ENCODE data around the gene TLE5. TPM values are rescaled to one million over a fixed set of nuclear protein-coding genes. Genes with fewer than 3 reads are reported as not detected.

The TLE5 gene
- total and polyA plus RNA-seq, 2 donors (not counting 3 experiments of a cell fraction or from before 2014, with no cell fraction given): 393 to 574 TPM

DNA sequence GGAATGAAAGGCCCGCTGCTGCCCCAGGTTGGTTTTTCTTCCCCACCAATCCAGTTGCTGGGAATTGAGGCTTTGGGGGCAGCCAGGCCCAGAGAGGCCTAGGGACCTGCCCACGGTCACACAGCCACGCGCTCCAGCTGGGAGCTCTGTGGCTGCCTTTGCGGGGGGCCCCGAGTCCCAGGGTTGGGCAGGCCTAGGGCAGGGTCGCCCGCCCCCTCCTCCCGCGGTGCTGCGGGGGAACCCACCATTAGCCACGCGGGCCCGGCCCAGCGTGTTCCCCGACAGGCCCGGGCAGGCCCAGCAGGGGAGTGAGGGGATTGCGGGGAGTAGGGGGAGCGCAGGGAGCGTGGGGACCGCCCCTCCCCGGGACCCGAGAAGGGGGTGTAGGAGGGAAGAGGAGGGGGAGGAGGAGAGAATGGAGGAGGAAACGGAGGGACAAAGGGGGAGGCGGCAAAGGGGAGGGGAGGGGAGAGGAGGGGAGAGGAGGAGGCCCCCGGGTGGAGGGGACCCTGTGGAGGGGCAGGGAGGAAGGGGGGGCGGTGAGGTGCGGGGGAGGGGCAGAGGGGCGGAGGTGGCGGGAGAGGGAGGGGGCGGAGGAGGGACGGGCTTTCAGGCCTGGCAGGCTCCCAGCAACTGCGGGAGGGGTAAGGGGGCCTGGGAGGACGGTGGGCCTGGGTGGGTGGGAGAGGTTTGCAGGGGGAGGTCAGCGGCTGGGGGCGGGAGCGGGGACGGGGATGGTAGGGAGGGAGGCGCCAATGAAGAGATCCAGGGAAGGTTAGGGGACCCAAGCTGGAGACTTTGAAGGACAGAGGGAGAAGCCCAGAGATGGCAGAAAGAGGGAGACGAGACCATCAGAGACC, 20.3 kb downstream of the TLE5 start:
- dilution Hi-C loops (cut with MboI; ENCODE audit: extremely low pct_ligation_motif_present, low sequenced_read_pairs): no loop called here
- no peaks in the 10 kb centered on the region for H3K9me1 ChIP-seq (replicated peaks; ENCODE audit: control insufficient read depth, extremely low read depth, insufficient read depth, low read length)
- H3K4me2 ChIP-seq (ENCODE audit: insufficient read depth, low read length): no peak overlapping the region
- no peak for TF ChIP-seq GATA2 (IDR thresholded peaks at IDR 0.05; ENCODE audit: insufficient read depth, insufficient read length, low read depth, low read length)
- no peak for TF ChIP-seq JUN (IDR thresholded peaks at IDR 0.05; ENCODE audit: borderline replicate concordance, insufficient read depth, insufficient read length, low read depth)
- TF ChIP-seq, protein P1, sequence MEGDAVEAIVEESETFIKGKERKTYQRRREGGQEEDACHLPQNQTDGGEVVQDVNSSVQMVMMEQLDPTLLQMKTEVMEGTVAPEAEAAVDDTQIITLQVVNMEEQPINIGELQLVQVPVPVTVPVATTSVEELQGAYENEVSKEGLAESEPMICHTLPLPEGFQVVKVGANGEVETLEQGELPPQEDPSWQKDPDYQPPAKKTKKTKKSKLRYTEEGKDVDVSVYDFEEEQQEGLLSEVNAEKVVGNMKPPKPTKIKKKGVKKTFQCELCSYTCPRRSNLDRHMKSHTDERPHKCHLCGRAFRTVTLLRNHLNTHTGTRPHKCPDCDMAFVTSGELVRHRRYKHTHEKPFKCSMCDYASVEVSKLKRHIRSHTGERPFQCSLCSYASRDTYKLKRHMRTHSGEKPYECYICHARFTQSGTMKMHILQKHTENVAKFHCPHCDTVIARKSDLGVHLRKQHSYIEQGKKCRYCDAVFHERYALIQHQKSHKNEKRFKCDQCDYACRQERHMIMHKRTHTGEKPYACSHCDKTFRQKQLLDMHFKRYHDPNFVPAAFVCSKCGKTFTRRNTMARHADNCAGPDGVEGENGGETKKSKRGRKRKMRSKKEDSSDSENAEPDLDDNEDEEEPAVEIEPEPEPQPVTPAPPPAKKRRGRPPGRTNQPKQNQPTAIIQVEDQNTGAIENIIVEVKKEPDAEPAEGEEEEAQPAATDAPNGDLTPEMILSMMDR (IDR thresholded peaks at IDR 0.05; ENCODE audit: extremely low read depth in 1 of 2, insufficient read depth in 1 of 2, low read depth in 1 of 2, low read length in 2 of 2): no peak
- TF ChIP-seq MAX (IDR thresholded peaks at IDR 0.05; ENCODE audit: insufficient read depth, insufficient read length): no peak
- no peak for TF ChIP-seq POLR2A (IDR thresholded peaks at IDR 0.05; ENCODE audit: low read depth, low read length)
- TF ChIP-seq EZH2 (IDR thresholded peaks at IDR 0.05; ENCODE audit: borderline replicate concordance, low read depth, low read length, severe bottlenecking): no peak
- TF ChIP-seq FOS (IDR thresholded peaks at IDR 0.05; ENCODE audit: borderline replicate concordance, insufficient read depth, low read length): no peak
- no peak for TF ChIP-seq POLR2AphosphoS5 (IDR thresholded peaks at IDR 0.05; ENCODE audit: insufficient read depth, low read depth, low read length)
- no peak for TF ChIP-seq MYC (IDR thresholded peaks at IDR 0.05; ENCODE audit: low read depth, low read length)
- H2AFZ ChIP-seq (ENCODE audit: low read depth, low read length): peak overlapping the region; percentile 79
- H3K27me3 ChIP-seq (ENCODE audit: control insufficient read depth in 2 of 2, insufficient read depth in 2 of 2, low read length in 2 of 2): no peaks in the 10 kb centered on the region
- H3K4me1 ChIP-seq (ENCODE audit: control insufficient read depth, extremely low read depth, insufficient read depth, low read length): no peaks in the 10 kb centered on the region
- ChIA-PET POLR2A (no interaction called here), CTCF (interaction anchor here (0.8 to 1.4 kb wide), 2 partner anchors 10 to 62 kb away, joined by 3 to 8 read pairs; no protein-coding TSS in a partner anchor)
- no TSS peak for BruUV-seq (replicated peaks)
- no peaks in the 10 kb centered on the region for H3K79me2 ChIP-seq (ENCODE audit: control insufficient read depth, insufficient read depth, low read length)
- no peaks in the 10 kb centered on the region for H3K9me3 ChIP-seq (replicated peaks; ENCODE audit: control insufficient read depth, insufficient read depth, low read length)
- H4K20me1 ChIP-seq (replicated peaks; ENCODE audit: control insufficient read depth, extremely low read depth, insufficient read depth, low read length): no peaks in the 10 kb centered on the region
- DNase-seq (ENCODE audit: low read depth, low spot score) (no peak), FAIRE-seq (no peak)
- intact Hi-C loops (cut with micrococcal nuclease): no loop called here
- H3K9ac ChIP-seq (replicated peaks; ENCODE audit: extremely low read depth, insufficient read depth, low read length): no peak overlapping the region
- H3K27ac ChIP-seq (ENCODE audit: insufficient read depth, low read depth, low read length): no peak overlapping the region
- no peak overlapping the region for H3K4me3 ChIP-seq (replicated peaks in 1 of 3; ENCODE audit: insufficient read depth in 1 of 3, low read depth in 1 of 3, low read length in 3 of 3)
- no peaks in the 10 kb centered on the region for H3K36me3 ChIP-seq (ENCODE audit: control insufficient read depth in 2 of 2, extremely low read depth in 1 of 2, insufficient read depth in 2 of 2, low read length in 2 of 2)

Data from endothelial cell of umbilical vein (primary cell).